H1 (cell line): ENCODE measurements around the gene SLC27A4.

Experiments
- CTBP2 ChIP-seq: IDR thresholded peaks from 2 replicates; pipeline ENCODE4 v1.7.0; 2011; ENCODE audit warnings: borderline replicate concordance, mild to moderate bottlenecking, moderate library complexity, mixed read lengths, low read length; ENCODE audit not compliant: insufficient read depth, insufficient read length
- EZH2 ChIP-seq: fragments of 200-600 bp; sonication (generic); IDR thresholded peaks from 2 replicates; pipeline ENCODE4 v1.7.1; 2012; ENCODE audit warnings: low read depth, mild to moderate bottlenecking, moderate library complexity, low read length, inconsistent platforms; ENCODE audit not compliant: severe bottlenecking
- FOSL1 ChIP-seq: IDR thresholded peaks from 2 replicates; pipeline ENCODE4 v1.6.1; 2011; ENCODE audit warnings: mild to moderate bottlenecking, low read depth, low read length, moderate library complexity; ENCODE audit not compliant: insufficient read depth
- HDAC2 ChIP-seq, 2 experiments: fragments of 300-600 bp in 1 of 2; sonication (generic) in 1 of 2; IDR thresholded peaks; 2 replicates each; pipeline ENCODE4 v1.6.1; 2011 to 2012; ENCODE audit warnings: low read depth in 2 of 2, low read length in 2 of 2, mild to moderate bottlenecking in 2 of 2, moderate library complexity in 2 of 2, borderline replicate concordance in 1 of 2, inconsistent platforms in 1 of 2
- JUN ChIP-seq: IDR thresholded peaks from 2 replicates; pipeline ENCODE4 v1.6.1; 2011; ENCODE audit warnings: low read depth, mild to moderate bottlenecking, improper control_type of control experiment, low read length
- POLR2A ChIP-seq, 2 experiments: IDR thresholded peaks; 1 replicate in 1 of 2; 2 replicates in 1 of 2; pipeline ENCODE4 v1.6.1; 2011; ENCODE audit warnings: low read depth in 2 of 2, low read length in 2 of 2, mild to moderate bottlenecking in 2 of 2; ENCODE audit errors: control extremely low read depth in 1 of 2
- SIN3A ChIP-seq, 2 experiments: IDR thresholded peaks in 1 of 2; conservative IDR thresholded peaks in 1 of 2; 2 replicates each; pipeline ENCODE4 v1.6.1; 2011 to 2012; ENCODE audit warnings: low read length in 2 of 2, improper control_type of control experiment in 1 of 2, low read depth in 1 of 2, mild to moderate bottlenecking in 1 of 2
- SRF ChIP-seq: IDR thresholded peaks from 2 replicates; pipeline ENCODE4 v1.6.1; 2011; ENCODE audit warnings: mild to moderate bottlenecking, low read depth, low read length, moderate library complexity
- TAF7 ChIP-seq: optimal IDR thresholded peaks from 2 replicates; pipeline ENCODE3; 2011; ENCODE audit warnings: low read depth, mild to moderate bottlenecking, inconsistent platforms, low read length, moderate library complexity, borderline replicate concordance
- ZNF274 ChIP-seq: IDR thresholded peaks from 2 replicates; pipeline ENCODE4 v1.7.0; 2012; ENCODE audit warnings: low read length, borderline replicate concordance; ENCODE audit errors: extremely low read depth
- TF ChIP-seq, protein P1 (sequence below), 3 experiments: IDR thresholded peaks; 1 replicate in 2 of 3; 2 replicates in 1 of 3; pipeline versions ENCODE4 v1.5.1 to v1.6.1; 2011; ENCODE audit warnings: low read length in 3 of 3, mild to moderate bottlenecking in 3 of 3, inconsistent platforms in 2 of 3, low read depth in 1 of 3, moderate library complexity in 1 of 3; ENCODE audit not compliant: insufficient read depth in 1 of 3; ENCODE audit errors: control extremely low read depth in 1 of 3

DNA sequence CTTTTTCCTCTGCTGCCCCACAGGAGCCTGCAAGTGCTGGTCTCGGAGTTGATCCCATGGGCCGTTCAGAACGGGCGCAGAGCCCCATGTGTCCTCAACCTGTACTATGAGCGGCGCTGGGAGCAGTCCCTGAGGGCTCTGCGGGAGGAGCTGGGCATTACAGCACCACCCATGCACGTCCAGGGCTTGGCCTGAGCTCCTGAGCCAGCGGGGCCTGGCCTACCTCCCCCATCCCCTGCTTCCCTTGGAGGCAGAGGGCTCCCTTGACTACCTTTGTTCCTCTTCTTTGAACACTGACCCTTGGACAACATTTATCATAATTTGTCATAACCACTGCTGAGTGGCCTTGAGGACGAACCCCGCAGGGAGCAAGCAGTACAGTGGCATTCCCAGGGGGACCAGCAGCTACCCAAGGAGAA, 6.9 kb upstream of the SLC27A4 start:
- TF ChIP-seq SRF, result no peak
- no peak for TF ChIP-seq JUN
- TF ChIP-seq, protein P1, sequence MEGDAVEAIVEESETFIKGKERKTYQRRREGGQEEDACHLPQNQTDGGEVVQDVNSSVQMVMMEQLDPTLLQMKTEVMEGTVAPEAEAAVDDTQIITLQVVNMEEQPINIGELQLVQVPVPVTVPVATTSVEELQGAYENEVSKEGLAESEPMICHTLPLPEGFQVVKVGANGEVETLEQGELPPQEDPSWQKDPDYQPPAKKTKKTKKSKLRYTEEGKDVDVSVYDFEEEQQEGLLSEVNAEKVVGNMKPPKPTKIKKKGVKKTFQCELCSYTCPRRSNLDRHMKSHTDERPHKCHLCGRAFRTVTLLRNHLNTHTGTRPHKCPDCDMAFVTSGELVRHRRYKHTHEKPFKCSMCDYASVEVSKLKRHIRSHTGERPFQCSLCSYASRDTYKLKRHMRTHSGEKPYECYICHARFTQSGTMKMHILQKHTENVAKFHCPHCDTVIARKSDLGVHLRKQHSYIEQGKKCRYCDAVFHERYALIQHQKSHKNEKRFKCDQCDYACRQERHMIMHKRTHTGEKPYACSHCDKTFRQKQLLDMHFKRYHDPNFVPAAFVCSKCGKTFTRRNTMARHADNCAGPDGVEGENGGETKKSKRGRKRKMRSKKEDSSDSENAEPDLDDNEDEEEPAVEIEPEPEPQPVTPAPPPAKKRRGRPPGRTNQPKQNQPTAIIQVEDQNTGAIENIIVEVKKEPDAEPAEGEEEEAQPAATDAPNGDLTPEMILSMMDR (IDR thresholded peaks at IDR 0.05; ENCODE audit: control extremely low read depth in 1 of 3, insufficient read depth in 1 of 3, low read depth in 1 of 3, low read length in 3 of 3), result no peak
- no peak for TF ChIP-seq ZNF274
- no peak for TF ChIP-seq EZH2
- TF ChIP-seq CTBP2, result no peak
- no peak for TF ChIP-seq HDAC2 (IDR thresholded peaks at IDR 0.05; ENCODE audit: borderline replicate concordance in 1 of 2, low read depth in 2 of 2, low read length in 2 of 2)
- TF ChIP-seq TAF7, result no peak
- no peak for TF ChIP-seq SIN3A (conservative IDR thresholded peaks at IDR 0.05 in 1 of 2, IDR thresholded peaks at IDR 0.05 in 1 of 2; ENCODE audit: low read depth in 1 of 2, low read length in 2 of 2)
- no peak for TF ChIP-seq POLR2A (IDR thresholded peaks at IDR 0.05; ENCODE audit: control extremely low read depth in 1 of 2, low read depth in 2 of 2, low read length in 2 of 2)
- TF ChIP-seq FOSL1, result no peak
